NCI-H1105 (cell line): ENCODE data around the gene GNAL.
A peak's percentile ranks its signal among the peaks of the same experiment; 100 is the strongest.
"Not testable (repeated sequence)": the region's sequence is repeated elsewhere in the genome, so short reads cannot be mapped to it uniquely, and the experiment has no call there.

Experiments
- DNase-seq: peaks from one replicate; lab custom pipeline; 2025; lab: John Stamatoyannopoulos, UW

Gene GNAL

GRCh38 chr18:11688972-11689668, at the start of gene GNAL:
GNAL (plus strand) TSS chr18:11689264; CDS start chr18:11689564, 300 bp downstream.
- DNase-seq = peak; percentile 85

- not testable (repeated sequence) for DNase-seq
Measured at GRCh38 chr18:11647310-11647709, 41.8 kb upstream of the GNAL start.

DNA sequence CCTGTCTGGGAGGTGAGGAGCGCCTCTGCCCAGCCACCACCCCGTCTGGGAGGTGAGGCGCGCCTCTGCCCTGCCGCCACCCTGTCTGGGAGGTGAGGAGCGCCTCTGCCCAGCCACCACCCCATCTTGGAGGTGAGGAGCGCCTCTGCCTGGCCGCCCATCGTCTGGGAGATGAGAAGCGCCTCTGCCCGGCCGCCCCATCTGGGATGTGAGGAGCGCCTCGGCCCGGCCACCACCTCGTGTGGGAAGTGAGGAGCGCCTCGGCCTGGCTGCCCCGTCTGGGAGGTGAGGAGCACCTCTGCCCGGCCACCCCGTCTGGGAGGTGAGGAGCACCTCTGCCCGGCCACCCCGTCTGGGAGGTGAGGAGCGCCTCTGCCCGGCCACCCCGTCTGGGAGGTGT, 41.3 kb upstream of the GNAL start:
- DNase-seq = not testable (repeated sequence)

DNA sequence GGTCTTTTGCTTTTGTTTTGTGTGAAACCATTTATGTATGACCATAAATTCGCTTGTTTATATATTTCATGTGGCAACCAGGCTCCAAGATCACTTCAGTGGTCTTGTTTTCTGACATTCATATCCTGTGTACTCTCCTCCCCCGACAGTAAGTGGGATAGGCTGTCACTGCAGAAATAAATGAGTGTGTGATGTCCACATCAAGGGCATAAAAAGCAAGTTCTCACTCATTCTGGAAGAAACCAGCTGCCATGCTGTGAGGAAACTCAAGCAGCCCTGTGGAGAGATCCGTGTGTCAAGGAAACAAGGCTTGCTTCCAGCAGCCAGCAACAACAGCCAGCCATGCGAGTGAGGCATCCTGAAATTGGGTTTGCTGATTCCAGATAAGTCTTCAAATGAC, 39.2 kb upstream of the GNAL start:
- DNase-seq = no peak

DNA sequence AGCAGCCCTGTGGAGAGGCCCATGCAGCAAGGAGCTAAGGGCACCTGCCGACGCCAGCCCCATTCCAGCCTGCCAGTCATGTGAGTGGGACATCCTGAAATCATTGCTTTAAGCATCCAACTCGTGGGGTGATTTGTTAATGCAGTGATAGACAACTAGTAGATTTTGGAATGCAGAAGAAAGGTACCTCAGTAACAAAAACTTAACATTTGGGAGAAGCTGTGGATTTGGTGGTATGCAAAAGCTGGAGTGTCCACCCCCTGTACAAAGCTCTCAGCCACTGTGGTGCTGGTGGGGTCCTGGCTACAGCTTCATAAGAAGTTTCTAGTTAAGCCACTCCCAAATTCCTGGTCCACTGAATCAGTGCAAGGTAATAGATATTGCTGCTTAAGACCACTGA, 37.2 kb upstream of the GNAL start:
- no peak for DNase-seq

DNA sequence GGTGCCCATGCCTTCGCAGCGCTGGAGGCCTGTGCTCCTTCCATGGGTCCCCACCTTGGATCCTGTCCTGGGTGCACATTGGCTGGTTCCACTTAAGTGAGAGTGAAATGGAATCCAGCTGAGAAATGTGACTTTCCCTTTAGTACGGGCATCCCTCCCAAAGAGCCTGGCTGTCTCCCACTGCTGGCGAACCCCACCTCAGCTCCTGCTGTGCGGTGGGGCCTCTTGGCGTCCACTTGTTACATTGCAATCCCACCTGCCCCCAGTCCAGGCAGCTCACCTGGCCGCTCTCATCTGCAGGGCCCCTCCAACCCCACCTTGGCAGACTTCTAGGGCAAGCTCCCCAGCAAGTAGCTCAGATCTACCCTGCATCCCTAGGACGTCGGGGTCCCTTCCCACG, 35.5 kb upstream of the GNAL start:
- DNase-seq = no peak

DNA sequence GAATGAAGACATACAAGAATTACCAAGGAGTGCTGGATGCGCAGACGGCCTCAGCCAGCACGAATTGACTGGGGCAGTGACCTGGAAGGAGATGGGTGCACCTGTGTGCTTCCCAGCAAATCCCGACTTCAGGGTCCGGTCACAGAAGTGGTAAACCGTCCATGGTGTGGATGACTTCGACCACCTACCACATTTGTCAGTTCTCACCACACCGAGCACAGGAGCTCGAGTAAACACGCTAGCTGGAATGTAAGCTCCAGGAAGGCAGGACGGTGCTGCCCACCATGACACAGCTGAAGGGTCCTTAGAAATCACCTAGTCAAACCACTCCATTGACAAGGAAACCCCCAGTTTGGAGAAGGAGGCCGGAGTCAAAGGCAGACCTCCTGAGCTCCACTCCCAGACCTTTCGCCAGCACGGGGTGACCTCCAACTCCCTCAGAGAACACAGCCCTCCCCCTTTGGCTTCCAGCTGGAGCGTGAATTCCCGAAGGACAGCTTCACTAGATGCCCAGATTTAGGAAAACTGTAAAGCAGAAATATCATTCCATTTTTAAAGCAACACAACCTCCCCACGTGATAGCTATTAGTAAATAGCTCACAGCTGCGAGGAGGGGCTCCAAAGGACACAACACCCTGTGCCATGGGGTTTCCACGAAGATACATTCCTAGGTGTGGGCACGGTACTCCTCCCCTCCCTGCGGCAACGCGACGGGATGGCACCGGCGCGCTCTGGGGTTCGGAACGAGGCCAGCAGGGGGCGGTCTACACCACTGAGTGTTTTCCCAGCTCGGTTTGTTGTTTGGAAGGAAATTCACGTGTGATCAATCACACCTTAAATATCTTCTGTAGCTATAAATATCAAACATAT, 34.1 kb upstream of the GNAL start:
- DNase-seq = peak; percentile 20

DNA sequence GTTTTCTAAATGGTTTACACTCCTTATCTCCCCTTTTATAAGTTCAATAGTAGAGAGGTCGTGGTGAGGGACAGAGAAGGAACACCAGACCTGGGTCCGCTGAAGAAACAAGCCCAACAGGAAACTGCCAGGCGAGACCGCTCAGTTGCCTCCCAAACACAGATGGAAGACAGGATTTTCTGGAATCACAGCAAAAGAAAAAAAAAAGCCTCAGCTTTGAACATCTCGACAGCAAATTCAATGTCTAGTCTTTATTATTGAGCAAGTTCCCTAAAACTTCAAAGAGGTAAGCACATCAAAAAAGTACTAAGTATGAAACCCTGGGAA, 33.5 kb upstream of the GNAL start:
- DNase-seq = no peak

GRCh38 chr18:11657152-11657551, 31.9 kb upstream of the GNAL start:
- no peak for DNase-seq

DNA sequence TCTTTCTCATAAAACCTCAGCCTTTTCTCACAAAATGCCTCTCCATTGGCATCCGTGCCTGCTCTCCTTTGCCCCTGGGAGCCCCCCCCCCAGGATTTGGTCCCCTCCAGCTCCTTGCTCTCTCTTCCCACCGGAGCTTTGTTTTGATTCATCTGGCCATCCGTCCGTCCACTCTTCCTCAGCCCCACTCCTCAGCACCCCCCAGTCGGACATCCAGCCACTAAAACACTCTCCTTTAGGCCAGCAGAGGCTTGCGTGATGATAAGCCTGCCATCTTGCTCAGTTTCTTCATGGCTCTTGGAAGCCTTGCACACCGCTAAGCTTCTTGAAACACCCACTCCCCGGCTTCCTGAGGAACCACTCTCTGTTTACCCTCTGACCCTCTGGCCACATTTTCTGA, 31.5 kb upstream of the GNAL start:
- DNase-seq = no peak

DNA sequence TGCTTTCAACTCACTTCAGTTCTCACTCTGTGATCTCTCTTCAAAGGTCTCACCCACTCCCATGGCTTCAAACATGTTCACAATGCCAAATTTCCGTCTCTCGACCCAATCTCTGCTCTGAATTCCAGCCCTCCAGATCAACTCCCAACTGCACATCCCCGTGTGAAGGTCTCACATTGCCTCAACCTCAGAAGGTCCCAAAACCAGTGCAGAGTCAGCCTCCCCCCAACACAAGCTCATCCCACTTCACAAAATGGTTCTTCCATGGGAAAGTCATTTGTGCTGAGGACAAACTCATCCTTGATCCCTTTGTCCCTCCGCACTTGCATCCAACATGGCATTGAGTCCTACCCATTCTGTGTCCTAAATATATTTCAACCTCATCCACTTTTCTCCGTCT, 31.0 kb upstream of the GNAL start:
- no peak for DNase-seq

DNA sequence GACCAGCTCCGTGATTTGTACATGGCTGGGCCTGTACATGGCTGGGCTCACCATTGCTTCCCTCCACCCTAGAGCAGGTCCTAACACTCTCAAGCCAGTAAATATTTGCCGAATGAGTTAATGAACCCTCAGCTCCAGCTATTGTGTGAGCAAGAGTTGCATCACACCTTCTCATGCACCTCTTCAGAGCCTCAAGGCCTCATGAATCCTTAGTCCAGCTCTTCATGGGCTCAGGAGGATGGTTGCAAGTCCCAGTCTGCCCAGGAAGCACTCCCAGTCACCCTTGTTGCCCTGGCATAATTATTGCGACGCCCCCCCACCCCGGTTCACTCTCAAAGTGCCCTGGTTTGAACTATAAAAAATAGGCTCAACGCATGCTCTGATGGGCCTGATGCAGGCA, 30.1 kb upstream of the GNAL start:
- no peak for DNase-seq

GRCh38 chr18:11660691-11661090, 28.4 kb upstream of the GNAL start:
- DNase-seq = no peak

DNA sequence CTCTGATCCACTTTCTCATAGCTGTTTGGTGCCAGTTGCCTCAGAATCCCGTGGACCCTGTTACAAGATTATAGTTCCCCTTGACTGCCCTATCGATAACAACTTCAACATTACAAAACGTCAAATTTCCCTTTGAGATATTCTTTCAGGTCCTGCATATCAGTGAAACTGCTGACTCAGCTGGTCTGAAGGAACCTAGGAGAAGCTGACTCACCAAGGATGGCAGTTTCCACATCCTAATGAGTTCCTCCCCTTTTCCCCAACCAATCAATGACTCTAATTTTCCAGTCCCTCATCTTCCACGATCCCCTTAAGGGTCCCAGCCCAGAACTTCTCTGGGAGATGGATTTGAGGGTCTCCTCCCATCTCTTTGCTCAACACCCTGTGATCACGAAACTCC, 27.6 kb upstream of the GNAL start:
- DNase-seq = no peak

DNA sequence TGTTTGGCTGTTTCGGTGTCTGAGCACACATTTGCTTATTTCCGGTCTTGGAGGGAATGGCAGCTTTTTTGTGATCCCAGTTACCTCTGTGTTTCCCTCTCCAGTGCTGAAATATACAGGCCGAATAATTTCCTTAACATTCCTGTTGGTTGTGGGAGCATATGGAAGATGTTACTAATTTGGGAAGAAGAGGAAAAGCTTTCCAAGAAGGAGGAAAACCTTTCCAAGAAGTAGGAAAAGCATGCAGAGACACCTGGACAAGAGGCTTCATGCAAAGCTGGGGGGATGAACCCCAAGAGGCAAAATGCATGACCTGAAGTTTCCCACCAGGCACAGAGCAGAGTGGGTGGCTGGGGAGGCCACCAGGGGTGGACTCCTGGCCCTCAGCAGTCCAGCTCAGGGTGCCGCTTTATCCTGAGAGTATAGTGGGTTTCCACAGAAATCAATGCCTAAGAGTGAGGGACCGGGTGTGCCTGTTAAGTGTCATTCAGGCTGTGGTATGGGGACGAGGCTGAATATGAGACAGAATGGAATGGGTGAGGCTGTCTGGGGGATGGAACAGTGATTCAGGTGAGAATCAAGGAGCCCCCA, 25.5 kb upstream of the GNAL start:
- no peak for DNase-seq

GRCh38 chr18:11664286-11664685, 24.8 kb upstream of the GNAL start:
- no peak for DNase-seq

DNA sequence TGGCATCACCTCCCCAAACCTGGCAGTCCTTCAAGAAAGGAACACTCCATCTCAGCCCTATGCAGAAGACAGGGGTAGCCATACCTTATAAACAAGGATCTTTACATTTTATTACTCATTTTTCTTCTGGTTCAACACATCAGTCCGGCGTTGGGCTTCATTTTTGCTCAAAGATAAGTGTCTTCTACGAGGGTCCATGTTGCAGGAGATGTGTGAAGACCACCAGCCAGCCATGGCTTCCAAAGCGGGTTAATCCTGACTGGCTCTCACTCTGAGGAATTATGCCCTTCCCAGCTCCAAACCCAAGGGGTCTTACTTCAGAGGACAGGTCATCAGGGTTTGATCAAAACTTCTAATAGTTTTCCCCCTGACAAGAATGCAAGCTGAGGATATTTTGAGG, 23.9 kb upstream of the GNAL start:
- no peak for DNase-seq

DNA sequence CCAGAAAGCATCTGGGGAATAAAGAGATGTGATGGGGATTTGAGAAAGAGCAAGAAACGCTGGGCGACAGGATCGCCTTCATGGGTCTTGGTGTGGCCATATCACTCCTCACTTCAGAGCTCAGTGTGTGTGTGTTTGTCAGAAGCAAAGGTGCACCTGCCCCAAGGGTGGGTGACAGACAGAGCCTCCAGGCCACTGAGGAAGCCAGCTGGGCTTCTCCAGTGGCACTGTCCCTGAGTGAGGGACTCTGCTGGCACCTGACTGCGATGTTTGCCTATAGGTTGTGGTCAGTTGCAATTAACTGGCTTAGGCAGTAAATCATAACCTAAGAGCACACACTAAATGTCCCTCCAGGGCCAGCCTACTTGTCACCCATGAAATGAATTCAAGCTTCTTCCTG, 23.5 kb upstream of the GNAL start:
- no peak for DNase-seq

- DNase-seq = no peak
Measured at GRCh38 chr18:11666176-11666575, 22.9 kb upstream of the GNAL start.

- DNase-seq = no peak
Measured at GRCh38 chr18:11666831-11667230, 22.2 kb upstream of the GNAL start.

- DNase-seq = no peak
Measured at GRCh38 chr18:11667578-11667977, 21.5 kb upstream of the GNAL start.

DNA sequence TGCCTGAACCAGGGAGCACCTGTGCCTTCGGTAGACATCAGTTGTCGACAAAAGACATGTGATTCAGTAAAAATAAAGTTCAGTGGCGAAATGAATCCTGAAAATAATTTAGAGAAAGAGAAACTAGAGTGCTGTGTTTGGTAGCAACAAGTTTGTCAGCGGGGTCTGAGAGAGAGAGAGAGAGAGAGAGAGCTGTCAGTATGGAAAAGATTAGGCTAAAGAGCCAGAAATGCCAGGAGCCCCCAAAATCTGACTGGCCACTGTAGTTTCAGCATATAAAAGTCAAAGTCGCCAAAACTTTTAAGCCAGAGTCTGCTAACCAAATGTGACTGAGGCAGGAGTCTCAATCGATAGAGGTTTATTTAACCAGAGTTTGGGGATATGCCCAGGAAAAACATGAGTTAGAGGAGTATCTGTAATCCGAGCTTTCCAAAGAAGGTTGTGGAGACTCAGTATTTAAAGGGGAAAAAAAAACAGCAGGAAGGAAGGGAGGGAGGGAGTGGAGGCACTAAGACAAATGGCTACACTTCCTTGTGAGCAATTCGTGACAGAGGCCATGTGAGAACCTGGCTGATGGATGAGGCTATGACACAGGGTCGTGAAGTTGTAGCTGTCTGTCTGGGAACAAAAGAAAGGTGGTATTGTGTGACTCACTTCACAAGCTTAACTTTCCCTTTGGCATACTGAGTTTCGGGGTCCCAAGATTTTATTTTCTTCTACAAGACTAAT, 20.5 kb upstream of the GNAL start:
- no peak for DNase-seq
